Liver (tissue), 9 donors: ENCODE measurements around the gene EIF2AK2. TPM values are rescaled to one million over a fixed set of nuclear protein-coding genes. Genes with fewer than 3 reads are reported as not detected.

ENCODE experiments used
- DNase-seq: peaks from one replicate; pipeline ENCODE4 v3.0.0-alpha.2; 2017; ENCODE audit warnings: low spot score
- H3K27ac ChIP-seq, 2 donors: one replicate each; pipeline ENCODE4 v1.7.0; 2013; ENCODE audit warnings: inconsistent platforms in 2 of 2, low read length in 2 of 2, control low read depth in 1 of 2, low read depth in 1 of 2, mild to moderate bottlenecking in 1 of 2
- H3K27me3 ChIP-seq, 4 donors: one replicate each; pipeline versions ENCODE4 v1.6.1 to v1.7.0; 2013; ENCODE audit warnings: low read length in 3 of 4, inconsistent platforms in 1 of 4, mild to moderate bottlenecking in 1 of 4, moderate library complexity in 1 of 4; ENCODE audit not compliant: control insufficient read depth in 4 of 4, insufficient read depth in 4 of 4
- H3K36me3 ChIP-seq, 4 donors: one replicate each; pipeline versions ENCODE4 v1.6.1 to v1.7.0; 2013; ENCODE audit warnings: low read length in 3 of 4, mild to moderate bottlenecking in 3 of 4, low read depth in 1 of 4, moderate library complexity in 1 of 4; ENCODE audit not compliant: control insufficient read depth in 4 of 4, insufficient read depth in 3 of 4
- H3K4me1 ChIP-seq, 4 donors: one replicate each; pipeline versions ENCODE4 v1.6.1 to v1.7.0; 2013; ENCODE audit warnings: low read length in 3 of 4, mild to moderate bottlenecking in 3 of 4, moderate library complexity in 1 of 4; ENCODE audit not compliant: control insufficient read depth in 4 of 4, insufficient read depth in 4 of 4
- H3K4me3 ChIP-seq, 3 donors: one replicate each; pipeline versions ENCODE4 v1.6.1 to v1.7.0; 2013; ENCODE audit warnings: low read length in 3 of 3, control low read depth in 1 of 3, low read depth in 1 of 3, mild to moderate bottlenecking in 1 of 3
- H3K9ac ChIP-seq, 2 donors: one replicate each; pipeline ENCODE4 v1.7.0; 2013; ENCODE audit warnings: low read length in 2 of 2, mild to moderate bottlenecking in 2 of 2, moderate library complexity in 2 of 2, control low read depth in 1 of 2, low read depth in 1 of 2
- H3K9me3 ChIP-seq, 4 donors: one replicate each; pipeline versions ENCODE4 v1.6.1 to v1.7.0; 2013; ENCODE audit warnings: low read length in 3 of 4; ENCODE audit not compliant: control insufficient read depth in 4 of 4
- ATF3 ChIP-seq: IDR thresholded peaks from 2 replicates; pipeline ENCODE4 v1.6.1; 2016; ENCODE audit warnings: antibody characterized with exemption
- CTCF ChIP-seq: fragments of 150-350 bp; IDR thresholded peaks from 2 replicates; pipeline ENCODE4 v1.5.1; 2017; ENCODE audit warnings: improper control_type of control experiment, low read depth, low read length; ENCODE audit not compliant: missing input control
- FOXA2 ChIP-seq: IDR thresholded peaks from 2 replicates; pipeline ENCODE4 v1.6.1; 2016; ENCODE audit warnings: antibody characterized with exemption
- GABPA ChIP-seq, 2 donors: IDR thresholded peaks in 1 of 2; conservative IDR thresholded peaks in 1 of 2; 2 replicates each; pipeline ENCODE4 v1.6.1; 2016; ENCODE audit warnings: antibody characterized with exemption in 2 of 2, mild to moderate bottlenecking in 1 of 2, moderate library complexity in 1 of 2
- HNF4A ChIP-seq, 2 donors: conservative IDR thresholded peaks; 2 replicates each; pipeline ENCODE4 v1.6.1; 2016; ENCODE audit warnings: antibody characterized with exemption in 2 of 2, mild to moderate bottlenecking in 2 of 2
- JUND ChIP-seq, 2 donors: IDR thresholded peaks; 2 replicates each; pipeline ENCODE4 v1.6.1; 2016; ENCODE audit warnings: antibody characterized with exemption in 2 of 2
- MAX ChIP-seq: IDR thresholded peaks from 2 replicates; pipeline ENCODE4 v1.6.1; 2016; ENCODE audit warnings: antibody characterized with exemption
- NR2F2 ChIP-seq: IDR thresholded peaks from 2 replicates; pipeline ENCODE4 v1.6.1; 2016; ENCODE audit warnings: antibody characterized with exemption
- RAD21 ChIP-seq, 2 donors: IDR thresholded peaks; 2 replicates each; pipeline ENCODE4 v1.6.1; 2016; ENCODE audit warnings: antibody characterized with exemption in 2 of 2, mild to moderate bottlenecking in 2 of 2
- RXRA ChIP-seq, 2 donors: IDR thresholded peaks; 2 replicates each; pipeline ENCODE4 v1.6.1; 2017 to 2018; ENCODE audit warnings: antibody characterized with exemption in 2 of 2, mild to moderate bottlenecking in 1 of 2
- SP1 ChIP-seq: IDR thresholded peaks from 2 replicates; pipeline ENCODE4 v1.6.1; 2018; ENCODE audit warnings: antibody characterized with exemption, mild to moderate bottlenecking
- TAF1 ChIP-seq: conservative IDR thresholded peaks from 2 replicates; pipeline ENCODE4 v1.6.1; 2016; ENCODE audit warnings: antibody characterized with exemption, mild to moderate bottlenecking
- ZBTB33 ChIP-seq: IDR thresholded peaks from 2 replicates; pipeline ENCODE4 v1.6.1; 2016; ENCODE audit warnings: antibody characterized with exemption
- WGBS: extraction: QIAGEN DNeasy Blood & Tissue Kit; methylation state at CpG from one replicate; pipeline ENCODE4 v1.1.7; 2013; 5-methylcytosine and 5-hydroxymethylcytosine counted together
- polyA plus RNA-seq, 2 donors: library from polyadenylated mRNA; stranded (reverse) in 1 of 2; unstranded in 1 of 2; fragments of 200-250 nt in 1 of 2; fragments of >200 nt in 1 of 2; fragmentation: Nextera tagmentation in 1 of 2; extraction: Ambion mirVana in 1 of 2; gene quantifications; one replicate each; pipeline versions ENCODE4 v1.2.1 to v1.2.3, GENCODE V29; 2013 to 2015
- total RNA-seq, 2 donors: library from RNA; depleted of rRNA; stranded (reverse); fragments of >200 nt; gene quantifications; one replicate each; pipeline ENCODE4 v1.2.3, GENCODE V29; 2014
- TF ChIP-seq, protein P1 (sequence below): IDR thresholded peaks from 2 replicates; pipeline ENCODE4 v1.6.1; 2016; ENCODE audit warnings: antibody characterized with exemption, mild to moderate bottlenecking
- donor health status: healthy.
- donor health status: healthy.
- donor health status: healthy.
- donor health status: healthy.
- donor health status: healthy.

The EIF2AK2 gene
- total and polyA plus RNA-seq, 4 donors: 4.4 to 20.0 (median 13.2) TPM

DNA sequence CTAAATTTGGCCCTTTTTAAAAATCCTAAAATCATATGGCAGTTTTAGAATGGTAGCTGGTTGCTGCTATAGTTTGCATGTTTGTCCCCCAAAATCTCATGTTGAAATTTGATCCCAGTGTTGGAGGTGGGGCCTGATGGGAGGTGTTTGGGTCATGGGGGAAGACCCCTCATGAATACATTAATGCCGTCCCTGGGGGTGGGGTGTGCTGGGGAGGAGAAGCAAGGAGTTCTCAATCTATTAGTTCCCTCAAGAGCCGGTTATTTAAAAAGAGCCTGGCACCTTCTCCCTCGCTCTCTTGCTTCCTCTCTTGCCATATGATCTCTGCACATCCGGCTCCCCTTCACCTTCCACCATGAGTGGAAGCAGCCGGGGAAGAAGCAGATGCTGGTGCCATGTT, 51.6 kb downstream of the EIF2AK2 start:
- 94% methylated on average over 5 of the region's 5 CpGs for WGBS
- Histone ChIP-seq H3K36me3 (peaks cover 7 to 49% (median 32%) of the 10 kb centered on the region in 4 donors), H3K9ac (no peak overlapping the region), H3K4me3 (no peak overlapping the region), H3K27me3 (no peaks in the 10 kb centered on the region), H3K4me1 (peaks cover 0 to 2% (median 0%) of the 10 kb centered on the region in 4 donors), H3K27ac (no peak overlapping the region), H3K9me3 (no peaks in the 10 kb centered on the region)
- TF ChIP-seq JUND (IDR thresholded peaks at IDR 0.05): no peak
- TF ChIP-seq ATF3: no peak
- no peak for TF ChIP-seq RAD21 (IDR thresholded peaks at IDR 0.05)
- TF ChIP-seq TAF1: no peak
- no peak for TF ChIP-seq MAX
- TF ChIP-seq HNF4A (conservative IDR thresholded peaks at IDR 0.05): no peak
- no peak for DNase-seq

DNA sequence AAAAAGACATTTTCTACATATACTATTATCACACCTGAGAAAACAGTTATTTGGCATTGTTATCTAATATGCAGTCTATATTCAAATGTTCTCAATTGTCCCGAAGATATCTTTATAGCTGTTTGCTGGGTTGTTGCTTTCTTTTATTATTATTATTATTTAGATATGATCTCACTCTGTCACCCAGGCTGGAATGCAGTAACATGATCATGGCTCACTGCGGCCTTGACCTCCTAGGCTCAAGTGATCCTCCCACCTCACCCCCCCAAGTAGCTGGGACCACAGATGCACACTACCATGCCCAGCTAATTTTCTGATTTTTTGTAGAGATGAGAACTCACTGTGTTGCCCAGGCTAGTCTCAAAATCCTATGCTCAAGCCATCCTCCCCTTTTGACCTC, 52.6 kb downstream of the EIF2AK2 start:
- H3K9me3 ChIP-seq: no peaks in the 10 kb centered on the region
- H3K27me3 ChIP-seq: no peaks in the 10 kb centered on the region
- no peak overlapping the region for H3K9ac ChIP-seq
- peaks cover 7 to 55% (median 31%) of the 10 kb centered on the region in 4 donors for H3K36me3 ChIP-seq
- no peak for DNase-seq
- WGBS: 97% methylated on average over 2 of the region's 2 CpGs
- peak overlapping the region; percentile 48 to 64 for H3K27ac ChIP-seq
- no peak for TF ChIP-seq TAF1
- no peak for TF ChIP-seq NR2F2
- no peak for TF ChIP-seq MAX
- TF ChIP-seq RXRA (IDR thresholded peaks at IDR 0.05): no peak
- H3K4me1 ChIP-seq: peaks cover 0 to 2% (median 0%) of the 10 kb centered on the region in 4 donors
- H3K4me3 ChIP-seq: no peak overlapping the region

DNA sequence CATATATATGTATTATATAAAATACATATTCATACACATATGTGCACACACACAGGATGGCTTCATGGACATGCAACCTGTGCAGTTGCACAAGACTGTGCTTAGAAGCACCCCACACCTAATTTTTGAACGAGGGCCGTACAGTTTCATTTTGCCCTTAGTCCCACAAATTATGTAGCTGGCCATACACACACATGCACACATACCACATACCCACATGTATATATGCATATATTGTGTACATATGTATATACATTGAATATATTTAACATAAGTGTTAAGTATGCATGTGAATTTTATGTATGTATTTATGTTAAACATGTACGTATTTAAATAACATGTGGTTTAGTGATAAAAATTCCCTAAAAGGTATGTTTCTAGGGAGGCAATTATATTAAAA, 54.2 kb downstream of the EIF2AK2 start:
- Histone ChIP-seq H3K4me1 (peaks cover 0 to 2% (median 0%) of the 10 kb centered on the region in 4 donors), H3K36me3 (peaks cover 4 to 41% (median 22%) of the 10 kb centered on the region in 4 donors), H3K4me3 (no peak overlapping the region), H3K9me3 (no peaks in the 10 kb centered on the region), H3K27ac (no peak overlapping the region), H3K9ac (no peak overlapping the region), H3K27me3 (no peaks in the 10 kb centered on the region)
- WGBS: 94% methylated on average over 3 of the region's 3 CpGs
- DNase-seq: no peak
- TF ChIP-seq RAD21 (IDR thresholded peaks at IDR 0.05): no peak
- TF ChIP-seq, protein P1, sequence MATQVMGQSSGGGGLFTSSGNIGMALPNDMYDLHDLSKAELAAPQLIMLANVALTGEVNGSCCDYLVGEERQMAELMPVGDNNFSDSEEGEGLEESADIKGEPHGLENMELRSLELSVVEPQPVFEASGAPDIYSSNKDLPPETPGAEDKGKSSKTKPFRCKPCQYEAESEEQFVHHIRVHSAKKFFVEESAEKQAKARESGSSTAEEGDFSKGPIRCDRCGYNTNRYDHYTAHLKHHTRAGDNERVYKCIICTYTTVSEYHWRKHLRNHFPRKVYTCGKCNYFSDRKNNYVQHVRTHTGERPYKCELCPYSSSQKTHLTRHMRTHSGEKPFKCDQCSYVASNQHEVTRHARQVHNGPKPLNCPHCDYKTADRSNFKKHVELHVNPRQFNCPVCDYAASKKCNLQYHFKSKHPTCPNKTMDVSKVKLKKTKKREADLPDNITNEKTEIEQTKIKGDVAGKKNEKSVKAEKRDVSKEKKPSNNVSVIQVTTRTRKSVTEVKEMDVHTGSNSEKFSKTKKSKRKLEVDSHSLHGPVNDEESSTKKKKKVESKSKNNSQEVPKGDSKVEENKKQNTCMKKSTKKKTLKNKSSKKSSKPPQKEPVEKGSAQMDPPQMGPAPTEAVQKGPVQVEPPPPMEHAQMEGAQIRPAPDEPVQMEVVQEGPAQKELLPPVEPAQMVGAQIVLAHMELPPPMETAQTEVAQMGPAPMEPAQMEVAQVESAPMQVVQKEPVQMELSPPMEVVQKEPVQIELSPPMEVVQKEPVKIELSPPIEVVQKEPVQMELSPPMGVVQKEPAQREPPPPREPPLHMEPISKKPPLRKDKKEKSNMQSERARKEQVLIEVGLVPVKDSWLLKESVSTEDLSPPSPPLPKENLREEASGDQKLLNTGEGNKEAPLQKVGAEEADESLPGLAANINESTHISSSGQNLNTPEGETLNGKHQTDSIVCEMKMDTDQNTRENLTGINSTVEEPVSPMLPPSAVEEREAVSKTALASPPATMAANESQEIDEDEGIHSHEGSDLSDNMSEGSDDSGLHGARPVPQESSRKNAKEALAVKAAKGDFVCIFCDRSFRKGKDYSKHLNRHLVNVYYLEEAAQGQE: no peak
- TF ChIP-seq FOXA2: no peak
- TF ChIP-seq ATF3: no peak
- no peak for TF ChIP-seq CTCF
- TF ChIP-seq SP1: no peak
- TF ChIP-seq ZBTB33: no peak
- no peak for TF ChIP-seq GABPA (IDR thresholded peaks at IDR 0.05 in 1 of 2, conservative IDR thresholded peaks at IDR 0.05 in 1 of 2)
- no peak for TF ChIP-seq JUND (IDR thresholded peaks at IDR 0.05)
- no peak for TF ChIP-seq RXRA (IDR thresholded peaks at IDR 0.05)
- TF ChIP-seq TAF1: no peak
